ENCODE data around the gene WDR55. TPM values are rescaled to one million over a fixed set of nuclear protein-coding genes. Genes with fewer than 3 reads are reported as not detected.
A peak's percentile ranks its signal among the peaks of the same experiment; 100 is the strongest.
"Not testable (repeated sequence)": the region's sequence is repeated elsewhere in the genome, so short reads cannot be mapped to it uniquely, and the experiment has no call there.

Gene WDR55
- total RNA-seq, 4 donors from 2014 or later: 15.1 to 33.0 (median 21.1) TPM

DNA sequence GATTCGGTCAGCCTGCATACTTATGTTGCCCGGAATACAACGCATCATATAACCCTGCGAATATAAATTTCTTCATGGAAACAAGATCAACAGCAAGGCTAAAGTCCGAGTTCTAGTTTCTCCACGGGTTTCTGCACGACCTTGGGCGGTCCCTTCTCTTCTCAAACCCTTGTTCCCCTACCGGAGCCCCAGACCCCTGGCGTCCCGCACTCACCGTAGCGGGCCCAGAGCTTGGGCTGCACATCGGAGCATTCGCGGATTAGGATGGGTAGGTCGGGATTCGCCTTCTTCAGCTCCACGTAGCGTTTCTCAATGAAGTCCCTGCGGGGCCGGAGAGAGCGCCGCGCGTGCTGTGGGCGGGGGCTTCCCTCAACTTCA, 17.7 kb upstream of the WDR55 start:
- TF ChIP-seq, protein P1, sequence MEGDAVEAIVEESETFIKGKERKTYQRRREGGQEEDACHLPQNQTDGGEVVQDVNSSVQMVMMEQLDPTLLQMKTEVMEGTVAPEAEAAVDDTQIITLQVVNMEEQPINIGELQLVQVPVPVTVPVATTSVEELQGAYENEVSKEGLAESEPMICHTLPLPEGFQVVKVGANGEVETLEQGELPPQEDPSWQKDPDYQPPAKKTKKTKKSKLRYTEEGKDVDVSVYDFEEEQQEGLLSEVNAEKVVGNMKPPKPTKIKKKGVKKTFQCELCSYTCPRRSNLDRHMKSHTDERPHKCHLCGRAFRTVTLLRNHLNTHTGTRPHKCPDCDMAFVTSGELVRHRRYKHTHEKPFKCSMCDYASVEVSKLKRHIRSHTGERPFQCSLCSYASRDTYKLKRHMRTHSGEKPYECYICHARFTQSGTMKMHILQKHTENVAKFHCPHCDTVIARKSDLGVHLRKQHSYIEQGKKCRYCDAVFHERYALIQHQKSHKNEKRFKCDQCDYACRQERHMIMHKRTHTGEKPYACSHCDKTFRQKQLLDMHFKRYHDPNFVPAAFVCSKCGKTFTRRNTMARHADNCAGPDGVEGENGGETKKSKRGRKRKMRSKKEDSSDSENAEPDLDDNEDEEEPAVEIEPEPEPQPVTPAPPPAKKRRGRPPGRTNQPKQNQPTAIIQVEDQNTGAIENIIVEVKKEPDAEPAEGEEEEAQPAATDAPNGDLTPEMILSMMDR (IDR thresholded peaks at IDR 0.05): no peak
- TF ChIP-seq EP300 (IDR thresholded peaks at IDR 0.05) (no peak), POLR2A (IDR thresholded peaks at IDR 0.05) (no peak)
- DNase-seq (ENCODE audit: low spot score in 2 of 2): no peak
- H3K4me3 ChIP-seq: peak overlapping the region; percentile 57 to 96 (median 93)
- peak overlapping the region; percentile 72 to 92 (median 86) for H3K27ac ChIP-seq
- peaks cover 0 to 67% (median 25%) of the 10 kb centered on the region in 4 donors for H3K4me1 ChIP-seq
- peaks cover 0 to 69% (median 8%) of the 10 kb centered on the region in 3 donors for H3K36me3 ChIP-seq
- WGBS, 2 donors: 0% methylated on average over 27 of the region's 27 CpGs
- no peaks in the 10 kb centered on the region for H3K27me3 ChIP-seq
- no peaks in the 10 kb centered on the region for H3K9me3 ChIP-seq

DNA sequence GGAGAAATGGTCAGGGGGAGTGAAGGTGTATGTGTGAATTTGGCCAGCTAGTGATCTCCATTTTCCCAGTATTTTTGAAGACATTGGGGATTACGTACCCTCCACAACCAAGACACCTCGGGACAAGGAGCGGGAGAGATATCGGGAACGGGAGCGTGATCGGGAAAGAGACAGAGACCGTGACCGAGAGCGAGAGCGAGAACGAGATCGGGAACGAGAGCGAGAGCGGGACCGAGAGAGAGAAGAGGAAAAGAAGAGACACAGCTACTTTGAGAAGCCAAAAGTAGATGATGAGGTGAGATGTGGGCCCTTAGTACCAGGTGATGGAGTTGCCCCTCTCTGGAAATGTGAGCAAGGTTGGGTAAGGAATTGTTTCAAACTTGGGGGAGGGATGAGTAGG, 5.8 kb upstream of the WDR55 start:
- no peak overlapping the region for H3K4me3 ChIP-seq
- no peak overlapping the region for H3K27ac ChIP-seq
- no peak for TF ChIP-seq EP300 (IDR thresholded peaks at IDR 0.05)
- TF ChIP-seq, protein P1 (IDR thresholded peaks at IDR 0.05): no peak
- no peak for TF ChIP-seq POLR2A (IDR thresholded peaks at IDR 0.05)
- no peak for DNase-seq (ENCODE audit: low spot score in 2 of 2)
- WGBS, 2 donors: 94 to 96% methylated on average over 17 of the region's 17 CpGs
- H3K36me3 ChIP-seq: peaks cover 4 to 94% (median 68%) of the 10 kb centered on the region in 3 donors
- no peaks in the 10 kb centered on the region for H3K9me3 ChIP-seq
- peaks cover 0 to 4% (median under 1%) of the 10 kb centered on the region in 4 donors for H3K4me1 ChIP-seq
- no peaks in the 10 kb centered on the region for H3K27me3 ChIP-seq

DNA sequence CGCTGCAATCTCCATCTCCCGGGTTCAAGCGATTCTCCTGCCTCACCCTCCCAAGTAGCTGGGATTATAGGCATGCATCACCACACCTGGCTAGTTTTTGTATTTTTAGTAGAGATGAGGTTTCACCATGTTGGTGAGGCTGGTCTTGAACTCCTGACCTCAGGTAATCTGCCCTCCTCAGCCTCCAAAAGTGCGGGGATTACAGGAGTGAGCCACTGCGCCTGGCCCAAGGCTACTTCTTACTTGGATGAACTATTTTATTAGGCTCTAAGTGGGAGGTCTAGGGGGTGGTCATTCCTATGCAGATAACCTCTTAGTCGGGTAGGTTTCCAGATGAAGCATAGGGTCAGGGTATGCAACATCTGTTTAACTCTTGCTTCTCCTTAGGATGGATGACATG, 4.3 kb upstream of the WDR55 start:
- H3K9me3 ChIP-seq; H3K27me3 ChIP-seq; DNase-seq (ENCODE audit: low spot score in 2 of 2); H3K4me1 ChIP-seq; H3K4me3 ChIP-seq; H3K27ac ChIP-seq: not testable (repeated sequence)
- 79 to 84% methylated on average over 6 of the region's 6 CpGs for WGBS, 2 donors
- H3K36me3 ChIP-seq: peaks cover 4 to 79% (median 60%) of the 10 kb centered on the region in 3 donors

DNA sequence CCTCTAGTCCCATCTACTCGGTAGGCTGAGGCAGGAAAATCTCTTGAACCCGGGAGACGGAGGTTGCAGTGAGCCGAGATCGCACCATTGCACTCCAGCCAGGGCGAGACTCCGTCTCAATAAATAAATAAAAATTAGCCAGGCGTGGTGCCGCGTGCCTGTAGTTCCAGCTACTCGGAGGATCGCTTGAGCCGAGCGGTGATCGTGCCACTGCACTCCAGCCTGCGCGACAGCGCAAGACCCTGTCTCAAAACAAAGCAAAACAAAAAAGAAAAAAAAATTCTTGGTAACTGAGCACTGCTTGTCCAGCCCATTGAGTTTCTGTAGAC, 710 bp upstream of the WDR55 start:
- DNase-seq (ENCODE audit: low spot score in 2 of 2): no peak
- no peaks in the 10 kb centered on the region for H3K27me3 ChIP-seq
- H3K4me1 ChIP-seq: peaks cover 0 to 30% (median 16%) of the 10 kb centered on the region in 4 donors
- peaks cover 4 to 65% (median 33%) of the 10 kb centered on the region in 3 donors for H3K36me3 ChIP-seq
- peak overlapping the region; percentile 69 to 91 (median 80) for H3K4me3 ChIP-seq
- no peaks in the 10 kb centered on the region for H3K9me3 ChIP-seq
- 8 to 29% methylated on average over 18 of the region's 18 CpGs for WGBS, 2 donors
- TF ChIP-seq EP300 (IDR thresholded peaks at IDR 0.05) (no peak), POLR2A (IDR thresholded peaks at IDR 0.05) (no peak)
- TF ChIP-seq, protein P1 (IDR thresholded peaks at IDR 0.05): no peak
- peak overlapping the region; percentile 80 to 96 (median 92) for H3K27ac ChIP-seq

DNA sequence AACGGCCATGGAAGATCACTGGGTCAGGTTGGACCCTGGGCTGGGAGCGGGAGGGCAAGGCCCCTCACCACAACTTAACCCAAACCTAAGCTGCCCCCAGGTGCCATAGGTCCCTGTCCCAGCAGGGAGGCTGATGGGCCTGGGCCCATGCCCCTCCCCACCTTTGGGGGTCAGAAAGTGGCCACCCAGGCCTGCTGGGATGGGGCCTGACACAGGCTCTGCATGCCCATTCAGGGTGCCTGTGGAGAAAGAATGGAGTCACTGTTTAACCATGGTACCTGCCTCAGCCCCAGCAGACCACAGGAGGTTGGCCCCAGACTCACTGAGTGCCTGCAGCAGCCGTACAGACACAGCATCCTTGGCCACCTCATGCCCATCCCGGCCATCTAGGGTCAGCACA, 6.3 kb downstream of the WDR55 start:
- not testable (repeated sequence) for H3K4me3 ChIP-seq; H3K9me3 ChIP-seq; H3K27ac ChIP-seq; H3K27me3 ChIP-seq; DNase-seq (ENCODE audit: low spot score in 2 of 2)
- peaks cover 0 to 15% (median 6%) of the 10 kb centered on the region in 4 donors for H3K4me1 ChIP-seq
- H3K36me3 ChIP-seq: peaks cover 0 to 91% (median 17%) of the 10 kb centered on the region in 3 donors
- WGBS, 2 donors: 74 to 89% methylated on average over 2 of the region's 4 CpGs

DNA sequence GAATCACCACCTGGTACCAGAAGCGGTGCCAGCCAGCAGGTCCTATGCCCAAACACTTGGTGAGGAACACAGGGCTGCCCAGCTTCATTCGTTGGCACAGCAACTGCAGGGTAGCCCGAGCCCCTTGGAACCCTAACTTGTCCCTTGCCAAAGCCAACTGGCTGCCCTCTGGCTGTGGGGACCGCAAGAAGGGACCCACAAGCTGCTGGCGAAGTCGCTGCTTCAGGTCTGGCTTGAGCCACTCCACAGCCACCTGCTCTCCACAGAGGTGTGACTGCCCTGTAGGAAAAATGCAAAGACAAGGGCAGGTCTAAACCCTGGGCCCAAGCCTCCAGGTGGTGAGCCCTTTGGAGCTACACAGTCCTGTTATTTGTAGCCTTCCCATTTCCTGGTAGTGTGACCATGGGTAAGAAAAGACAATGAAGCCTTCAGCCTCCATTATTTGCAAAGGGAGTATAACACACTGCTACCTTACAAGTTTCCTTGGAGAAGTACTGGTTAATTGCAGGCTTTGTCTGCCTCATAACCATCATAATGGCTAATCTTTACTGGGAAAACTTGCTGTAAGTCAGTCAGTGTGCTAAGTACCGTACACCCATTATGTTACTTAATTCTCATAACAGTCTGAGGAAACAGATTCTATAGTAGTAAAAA, 6.9 kb downstream of the WDR55 start:
- H3K36me3 ChIP-seq: peaks cover 2 to 97% (median 17%) of the 10 kb centered on the region in 3 donors
- 97 to 99% methylated on average over 4 of the region's 7 CpGs for WGBS, 2 donors
- H3K27me3 ChIP-seq: no peaks in the 10 kb centered on the region
- peaks cover 0 to 9% (median 1%) of the 10 kb centered on the region in 4 donors for H3K4me1 ChIP-seq
- TF ChIP-seq POLR2A (IDR thresholded peaks at IDR 0.05): no peak
- TF ChIP-seq, protein P1 (IDR thresholded peaks at IDR 0.05): no peak
- no peak for TF ChIP-seq EP300 (IDR thresholded peaks at IDR 0.05)
- no peak overlapping the region for H3K4me3 ChIP-seq
- H3K27ac ChIP-seq: no peak overlapping the region
- H3K9me3 ChIP-seq: no peaks in the 10 kb centered on the region
- no peak for DNase-seq (ENCODE audit: low spot score in 2 of 2)

Data from tibial nerve (tissue), 4 donors.